Nephron progenitor cell (in vitro differentiated cells): ENCODE results near the gene PEX7.

ENCODE experiments used
- DNase-seq: peaks from one replicate; pipeline ENCODE4 v3.0.0; 2021
- H3K27ac Mint-ChIP-seq: 2 replicates; pipeline ENCODE4 v1.8.0; 2021; ENCODE audit warnings: mild to moderate bottlenecking, moderate library complexity, mixed read lengths
- H3K27me3 Mint-ChIP-seq: 2 replicates; pipeline ENCODE4 v1.8.0; 2021; ENCODE audit warnings: mild to moderate bottlenecking, low read depth, mixed read lengths; ENCODE audit not compliant: poor library complexity
- H3K36me3 Mint-ChIP-seq: 2 replicates; pipeline ENCODE4 v1.8.0; 2021; ENCODE audit warnings: low read depth, mixed read lengths
- H3K4me1 Mint-ChIP-seq: 2 replicates; pipeline ENCODE4 v1.8.0; 2021; ENCODE audit warnings: mixed read lengths
- H3K4me3 Mint-ChIP-seq: 2 replicates; pipeline ENCODE4 v1.8.0; 2021; ENCODE audit warnings: mild to moderate bottlenecking, moderate library complexity, mixed read lengths
- H3K9me3 Mint-ChIP-seq: 2 replicates; pipeline ENCODE4 v1.8.0; 2021; ENCODE audit warnings: mild to moderate bottlenecking, moderate library complexity, mixed read lengths
- TF ChIP-seq, protein P1 (sequence below): fragments of 200-600 bp; sonication (generic); IDR thresholded peaks from 2 replicates; pipeline ENCODE4 v1.5.0; 2021; ENCODE audit warnings: antibody characterized with exemption

The PEX7 gene

DNA sequence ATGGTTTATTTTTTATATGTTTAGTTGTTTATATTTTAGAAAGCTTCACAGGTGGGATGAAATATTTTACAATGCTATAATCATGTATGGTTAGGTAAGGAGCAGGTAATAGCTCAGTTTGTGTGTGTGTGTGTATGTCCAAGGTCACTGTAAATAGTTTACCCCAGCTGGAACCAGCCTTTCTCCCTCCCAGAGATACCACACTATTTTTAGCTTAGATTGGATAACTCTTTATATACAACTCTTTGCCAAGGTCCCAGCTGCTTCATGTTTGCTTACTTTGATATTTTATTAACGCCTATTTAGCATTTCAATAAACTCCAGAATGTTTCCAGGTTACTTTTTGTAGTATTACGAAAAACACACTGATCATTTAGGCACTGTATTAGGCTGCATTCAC lies 1.8 kb upstream of the PEX7 start:
- Mint-ChIP-seq H3K27me3 (peaks cover 25% of the 10 kb centered on the region), H3K4me1 (peaks cover 18% of the 10 kb centered on the region), H3K36me3 (peaks cover 23% of the 10 kb centered on the region), H3K9me3 (peaks cover 9% of the 10 kb centered on the region), H3K27ac (no peak overlapping the region), H3K4me3 (no peak overlapping the region)
- no peak for DNase-seq
- TF ChIP-seq, protein P1, sequence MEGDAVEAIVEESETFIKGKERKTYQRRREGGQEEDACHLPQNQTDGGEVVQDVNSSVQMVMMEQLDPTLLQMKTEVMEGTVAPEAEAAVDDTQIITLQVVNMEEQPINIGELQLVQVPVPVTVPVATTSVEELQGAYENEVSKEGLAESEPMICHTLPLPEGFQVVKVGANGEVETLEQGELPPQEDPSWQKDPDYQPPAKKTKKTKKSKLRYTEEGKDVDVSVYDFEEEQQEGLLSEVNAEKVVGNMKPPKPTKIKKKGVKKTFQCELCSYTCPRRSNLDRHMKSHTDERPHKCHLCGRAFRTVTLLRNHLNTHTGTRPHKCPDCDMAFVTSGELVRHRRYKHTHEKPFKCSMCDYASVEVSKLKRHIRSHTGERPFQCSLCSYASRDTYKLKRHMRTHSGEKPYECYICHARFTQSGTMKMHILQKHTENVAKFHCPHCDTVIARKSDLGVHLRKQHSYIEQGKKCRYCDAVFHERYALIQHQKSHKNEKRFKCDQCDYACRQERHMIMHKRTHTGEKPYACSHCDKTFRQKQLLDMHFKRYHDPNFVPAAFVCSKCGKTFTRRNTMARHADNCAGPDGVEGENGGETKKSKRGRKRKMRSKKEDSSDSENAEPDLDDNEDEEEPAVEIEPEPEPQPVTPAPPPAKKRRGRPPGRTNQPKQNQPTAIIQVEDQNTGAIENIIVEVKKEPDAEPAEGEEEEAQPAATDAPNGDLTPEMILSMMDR, result no peak

DNA sequence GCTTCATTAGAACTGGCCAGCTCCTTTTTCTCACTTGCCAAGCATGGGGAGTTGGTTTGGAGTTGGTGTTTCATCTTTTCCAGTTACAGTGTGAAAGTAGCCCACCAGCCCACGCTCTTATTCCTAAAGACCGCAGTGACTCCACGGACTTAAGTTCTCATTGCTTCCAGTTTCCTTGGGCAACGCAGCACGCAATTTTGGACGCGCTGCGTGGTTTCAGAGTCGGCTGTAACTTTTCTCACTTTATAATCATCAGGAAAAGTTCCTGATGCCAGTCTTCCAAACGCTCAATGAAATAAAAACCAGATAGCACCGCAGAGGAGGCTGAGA lies 381 bp upstream of the PEX7 start:
- DNase-seq, result no peak
- H3K27ac Mint-ChIP-seq, result peak overlapping the region; percentile 43
- TF ChIP-seq, protein P1, result no peak
- H3K27me3 Mint-ChIP-seq, result peaks cover 24% of the 10 kb centered on the region
- peaks cover 35% of the 10 kb centered on the region for H3K36me3 Mint-ChIP-seq
- peaks cover 11% of the 10 kb centered on the region for H3K4me1 Mint-ChIP-seq
- H3K4me3 Mint-ChIP-seq, result peak overlapping the region; percentile 91
- peaks cover 4% of the 10 kb centered on the region for H3K9me3 Mint-ChIP-seq

DNA sequence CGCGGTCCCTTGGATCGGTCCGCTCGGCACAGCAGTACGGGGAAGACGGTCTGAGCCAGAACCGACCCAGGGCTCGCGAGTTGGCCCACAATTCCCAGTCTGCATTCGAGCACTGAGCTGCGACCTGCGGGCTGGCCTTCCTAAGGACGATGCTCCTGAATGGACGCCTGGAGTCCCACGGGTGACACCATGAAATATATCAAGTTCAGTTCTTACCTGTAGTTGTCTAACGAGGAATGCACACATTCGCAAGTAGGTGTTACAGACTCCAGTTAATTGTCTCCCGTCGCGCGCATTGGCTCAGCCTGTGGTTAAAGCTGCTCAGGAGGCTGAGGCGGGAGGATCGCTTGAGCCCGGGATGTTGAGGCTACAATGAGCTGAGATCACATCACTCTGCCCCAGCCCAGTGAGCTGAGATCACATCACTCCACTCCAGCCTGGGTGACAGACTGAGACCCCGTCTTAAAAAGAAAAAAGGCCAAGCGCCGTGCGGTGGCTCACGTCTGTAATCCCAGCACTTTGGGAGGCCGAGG lies 802 bp downstream of the PEX7 start:
- H3K36me3 Mint-ChIP-seq, result peaks cover 45% of the 10 kb centered on the region
- TF ChIP-seq, protein P1, result no peak
- H3K4me3 Mint-ChIP-seq, result peak overlapping the region; percentile 87
- H3K27me3 Mint-ChIP-seq, result peaks cover 18% of the 10 kb centered on the region
- DNase-seq, result no peak
- H3K9me3 Mint-ChIP-seq, result peaks cover 4% of the 10 kb centered on the region
- peaks cover 11% of the 10 kb centered on the region for H3K4me1 Mint-ChIP-seq
- H3K27ac Mint-ChIP-seq, result no peak overlapping the region

DNA sequence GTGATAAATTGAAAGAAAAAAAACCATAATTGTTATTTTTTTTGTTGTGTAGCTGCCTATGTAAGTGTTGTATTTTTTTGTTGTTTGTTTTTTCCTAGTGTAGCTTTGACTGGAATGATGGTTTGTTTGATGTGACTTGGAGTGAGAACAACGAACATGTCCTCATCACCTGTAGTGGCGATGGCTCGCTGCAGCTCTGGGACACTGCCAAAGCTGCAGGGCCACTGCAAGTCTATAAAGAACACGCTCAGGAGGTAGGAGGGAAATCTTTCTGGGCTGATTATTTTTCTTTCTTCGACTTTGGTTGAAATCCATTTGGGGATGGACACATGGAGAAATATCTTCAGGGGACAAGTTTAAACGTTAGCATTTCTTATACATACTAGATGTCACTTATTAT lies 3.8 kb downstream of the PEX7 start:
- DNase-seq, result no peak
- H3K27me3 Mint-ChIP-seq, result peaks cover 2% of the 10 kb centered on the region

DNA sequence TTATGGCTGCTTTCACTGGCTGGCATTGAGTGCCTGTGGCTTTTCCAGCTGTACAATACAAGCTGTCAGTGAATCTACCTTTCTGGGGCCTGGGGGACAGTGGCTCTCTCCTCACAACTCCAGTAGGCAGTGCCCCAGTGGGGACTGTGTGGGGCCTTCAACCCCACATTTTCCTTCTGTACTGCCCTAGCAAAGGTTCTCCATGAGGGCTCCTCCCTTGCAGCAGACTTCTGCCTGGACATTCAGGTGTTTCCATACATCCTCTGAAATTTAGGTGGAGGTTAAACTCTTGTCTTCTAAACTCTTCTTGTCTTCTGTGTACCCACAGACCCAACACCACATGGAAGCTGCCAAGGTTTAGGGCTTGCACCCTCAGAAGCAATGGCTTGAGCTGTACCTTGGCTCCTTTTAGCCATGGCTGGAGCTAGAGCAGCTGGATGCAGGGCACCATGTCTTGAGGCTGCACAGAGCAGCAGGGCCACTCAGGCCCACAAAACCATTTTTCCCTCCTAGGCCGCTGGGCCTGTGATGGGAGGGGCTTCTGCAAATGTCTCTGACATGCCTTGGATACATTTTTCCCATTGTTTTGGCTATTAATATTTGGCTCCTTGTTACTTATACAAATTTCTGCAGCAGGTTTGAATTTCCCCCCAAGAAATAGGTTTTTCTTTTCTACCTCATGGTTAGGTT lies 9.6 kb downstream of the PEX7 start:
- TF ChIP-seq, protein P1, result no peak
- Mint-ChIP-seq H3K27ac (no peak overlapping the region), H3K9me3 (peaks cover 44% of the 10 kb centered on the region), H3K36me3 (peaks cover 84% of the 10 kb centered on the region), H3K27me3 (peaks cover 3% of the 10 kb centered on the region), H3K4me1 (no peaks in the 10 kb centered on the region), H3K4me3 (no peak overlapping the region)
- no peak for DNase-seq

More for the DNA sequence above, 3.8 kb downstream of the PEX7 start:
- H3K36me3 Mint-ChIP-seq, result peaks cover 75% of the 10 kb centered on the region
- TF ChIP-seq, protein P1, result no peak
- peaks cover 24% of the 10 kb centered on the region for H3K9me3 Mint-ChIP-seq
- peaks cover 11% of the 10 kb centered on the region for H3K4me1 Mint-ChIP-seq
- H3K27ac Mint-ChIP-seq, result peak overlapping the region; percentile 72
- H3K4me3 Mint-ChIP-seq, result no peak overlapping the region
